ENCODE data around the gene NBAS.

Gene NBAS

GRCh38 chr2:15271276-15271675 is 289.9 kb downstream of the NBAS start:
- H3K4me3 ChIP-seq (ENCODE audit: low read depth, low read length), result no peak overlapping the region
- TF ChIP-seq CTCF (IDR thresholded peaks at IDR 0.05; ENCODE audit: borderline replicate concordance, insufficient read depth, low read depth, low read length), result no peak

GRCh38 chr2:15269043-15269442 is 292.1 kb downstream of the NBAS start:
- no peak overlapping the region for H3K4me3 ChIP-seq (ENCODE audit: low read depth, low read length)
- no peak for TF ChIP-seq CTCF (IDR thresholded peaks at IDR 0.05; ENCODE audit: borderline replicate concordance, insufficient read depth, low read depth, low read length)

GRCh38 chr2:15265889-15266288 is 295.2 kb downstream of the NBAS start:
- TF ChIP-seq CTCF (IDR thresholded peaks at IDR 0.05; ENCODE audit: borderline replicate concordance, insufficient read depth, low read depth, low read length), result no peak
- no peak overlapping the region for H3K4me3 ChIP-seq (ENCODE audit: low read depth, low read length)

GRCh38 chr2:15263976-15264685 is 297.0 kb downstream of the NBAS start:
- H3K4me3 ChIP-seq (ENCODE audit: low read depth, low read length), result no peak overlapping the region
- TF ChIP-seq CTCF (IDR thresholded peaks at IDR 0.05; ENCODE audit: borderline replicate concordance, insufficient read depth, low read depth, low read length), result no peak

GRCh38 chr2:15262792-15263191 is 298.3 kb downstream of the NBAS start:
- no peak for TF ChIP-seq CTCF (IDR thresholded peaks at IDR 0.05; ENCODE audit: borderline replicate concordance, insufficient read depth, low read depth, low read length)

GRCh38 chr2:15260835-15261234 is 300.3 kb downstream of the NBAS start:
- TF ChIP-seq CTCF (IDR thresholded peaks at IDR 0.05; ENCODE audit: borderline replicate concordance, insufficient read depth, low read depth, low read length), result no peak
- H3K4me3 ChIP-seq (ENCODE audit: low read depth, low read length), result no peak overlapping the region

More at GRCh38 chr2:15262792-15263191, 298.3 kb downstream of the NBAS start:
- H3K4me3 ChIP-seq (ENCODE audit: low read depth, low read length), result no peak overlapping the region

- no peak for TF ChIP-seq CTCF (IDR thresholded peaks at IDR 0.05; ENCODE audit: borderline replicate concordance, insufficient read depth, low read depth, low read length)
- no peak overlapping the region for H3K4me3 ChIP-seq (ENCODE audit: low read depth, low read length)
These were observed 300.9 kb downstream of the NBAS start for GRCh38 chr2:15260196-15260595.

Data from GM12875 (cell line).